Activated T-helper 1 cell treated with Interleukin-2 at 50 U/mL for 16 hours (primary cell): ENCODE data around the gene ETS1.
"Not testable (repeated sequence)": the region's sequence is repeated elsewhere in the genome, so short reads cannot be mapped to it uniquely, and the experiment has no call there.

Source experiments
- DNase-seq: peaks from one replicate; pipeline ENCODE4 v3.0.0-alpha.2; 2020; ENCODE audit warnings: low read depth

Gene ETS1

GRCh38 chr11:128462922-128463321, 124.4 kb downstream of the ETS1 start:
- no peak for DNase-seq

GRCh38 chr11:128462189-128462588, 125.2 kb downstream of the ETS1 start:
- no peak for DNase-seq

- no peak for DNase-seq
These were observed 129.0 kb downstream of the ETS1 start for GRCh38 chr11:128458321-128458720.

GRCh38 chr11:128457874-128458273, 129.5 kb downstream of the ETS1 start:
- DNase-seq, result no peak

GRCh38 chr11:128456566-128457268, 130.6 kb downstream of the ETS1 start:
- no peak for DNase-seq

- DNase-seq, result no peak
These were observed 131.6 kb downstream of the ETS1 start for GRCh38 chr11:128455766-128456165.

- no peak for DNase-seq
These were observed 133.7 kb downstream of the ETS1 start for GRCh38 chr11:128453444-128454336.

- no peak for DNase-seq
These were observed 135.5 kb downstream of the ETS1 start for GRCh38 chr11:128451652-128452470.

GRCh38 chr11:128450882-128451651, 136.3 kb downstream of the ETS1 start:
- DNase-seq, result no peak

GRCh38 chr11:128450425-128450824, 136.9 kb downstream of the ETS1 start:
- not testable (repeated sequence) for DNase-seq

GRCh38 chr11:128448981-128449713, 138.2 kb downstream of the ETS1 start:
- DNase-seq, result no peak

GRCh38 chr11:128448200-128448886, 139.0 kb downstream of the ETS1 start:
- DNase-seq, result no peak

- DNase-seq, result no peak
These were observed 140.1 kb downstream of the ETS1 start for GRCh38 chr11:128447233-128447632.

- DNase-seq, result not testable (repeated sequence)
These were observed 141.4 kb downstream of the ETS1 start for GRCh38 chr11:128445921-128446320.

- no peak for DNase-seq
These were observed 150.2 kb downstream of the ETS1 start for GRCh38 chr11:128437136-128437535.

- no peak for DNase-seq
These were observed 152.5 kb downstream of the ETS1 start for GRCh38 chr11:128434818-128435217.

GRCh38 chr11:128434411-128434810, 152.9 kb downstream of the ETS1 start:
- DNase-seq, result no peak

- no peak for DNase-seq
These were observed 154.4 kb downstream of the ETS1 start for GRCh38 chr11:128432926-128433325.

GRCh38 chr11:128431931-128432330, 155.4 kb downstream of the ETS1 start:
- no peak for DNase-seq

GRCh38 chr11:128428935-128429334, 158.4 kb downstream of the ETS1 start:
- DNase-seq, result no peak
